ENCODE data around the gene MISP. TPM values are rescaled to one million over a fixed set of nuclear protein-coding genes. Genes with fewer than 3 reads are reported as not detected.

The MISP gene
- total and polyA plus RNA-seq, 2 of the 13 experiments (the other 11 are each of a cell fraction or from before 2014, with no cell fraction given): 0.67 to 1.3 TPM

GRCh38 chr19:778910-779653 is 28.2 kb downstream of the MISP start (continued):
- peak; percentile 72; the same call in 1 of the 2 replicates for TF ChIP-seq HOXD1 (CRISPR knock-in tag; IDR thresholded peaks at IDR 0.05)
- no peak for TF ChIP-seq ZNF703 (CRISPR knock-in tag; IDR thresholded peaks at IDR 0.05; ENCODE audit: borderline replicate concordance)
- TF ChIP-seq ZBTB40 (IDR thresholded peaks at IDR 0.05): no peak
- TF ChIP-seq ZBTB40 (CRISPR knock-in tag; IDR thresholded peaks at IDR 0.05): peak; percentile 52
- TF ChIP-seq THAP11 (CRISPR knock-in tag; IDR thresholded peaks at IDR 0.05): peak; percentile 74
- TF ChIP-seq ZHX2 (IDR thresholded peaks at IDR 0.05; ENCODE audit: low read depth): no peak
- peak; percentile 77; the same call in 1 of the 2 replicates for TF ChIP-seq ZHX2 (CRISPR knock-in tag; IDR thresholded peaks at IDR 0.05; ENCODE audit: borderline replicate concordance)
- TF ChIP-seq MEF2D (CRISPR knock-in tag; IDR thresholded peaks at IDR 0.05): peak; percentile 78; the same call in 1 of the 2 replicates
- TF ChIP-seq, protein P1, sequence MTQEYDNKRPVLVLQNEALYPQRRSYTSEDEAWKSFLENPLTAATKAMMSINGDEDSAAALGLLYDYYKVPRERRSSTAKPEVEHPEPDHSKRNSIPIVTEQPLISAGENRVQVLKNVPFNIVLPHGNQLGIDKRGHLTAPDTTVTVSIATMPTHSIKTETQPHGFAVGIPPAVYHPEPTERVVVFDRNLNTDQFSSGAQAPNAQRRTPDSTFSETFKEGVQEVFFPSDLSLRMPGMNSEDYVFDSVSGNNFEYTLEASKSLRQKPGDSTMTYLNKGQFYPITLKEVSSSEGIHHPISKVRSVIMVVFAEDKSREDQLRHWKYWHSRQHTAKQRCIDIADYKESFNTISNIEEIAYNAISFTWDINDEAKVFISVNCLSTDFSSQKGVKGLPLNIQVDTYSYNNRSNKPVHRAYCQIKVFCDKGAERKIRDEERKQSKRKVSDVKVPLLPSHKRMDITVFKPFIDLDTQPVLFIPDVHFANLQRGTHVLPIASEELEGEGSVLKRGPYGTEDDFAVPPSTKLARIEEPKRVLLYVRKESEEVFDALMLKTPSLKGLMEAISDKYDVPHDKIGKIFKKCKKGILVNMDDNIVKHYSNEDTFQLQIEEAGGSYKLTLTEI (CRISPR knock-in tag; conservative IDR thresholded peaks at IDR 0.05): no peak
- TF ChIP-seq, protein P2, sequence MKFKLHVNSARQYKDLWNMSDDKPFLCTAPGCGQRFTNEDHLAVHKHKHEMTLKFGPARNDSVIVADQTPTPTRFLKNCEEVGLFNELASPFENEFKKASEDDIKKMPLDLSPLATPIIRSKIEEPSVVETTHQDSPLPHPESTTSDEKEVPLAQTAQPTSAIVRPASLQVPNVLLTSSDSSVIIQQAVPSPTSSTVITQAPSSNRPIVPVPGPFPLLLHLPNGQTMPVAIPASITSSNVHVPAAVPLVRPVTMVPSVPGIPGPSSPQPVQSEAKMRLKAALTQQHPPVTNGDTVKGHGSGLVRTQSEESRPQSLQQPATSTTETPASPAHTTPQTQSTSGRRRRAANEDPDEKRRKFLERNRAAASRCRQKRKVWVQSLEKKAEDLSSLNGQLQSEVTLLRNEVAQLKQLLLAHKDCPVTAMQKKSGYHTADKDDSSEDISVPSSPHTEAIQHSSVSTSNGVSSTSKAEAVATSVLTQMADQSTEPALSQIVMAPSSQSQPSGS (CRISPR knock-in tag; IDR thresholded peaks at IDR 0.05): peak; percentile 79

Measured in HepG2 (cell line).